GM19238 (cell line): ENCODE measurements around the gene ZMIZ1.
A peak's percentile ranks its signal among the peaks of the same experiment; 100 is the strongest.

Experiments used
- DNase-seq: peaks from one replicate; pipeline ENCODE4 v3.0.0; 2011; ENCODE audit warnings: low spot score; ENCODE audit not compliant: insufficient read length

Gene ZMIZ1

GRCh38 chr10:79137300-79137756 lies 68.6 kb downstream of the ZMIZ1 start:
- no peak for DNase-seq

DNA sequence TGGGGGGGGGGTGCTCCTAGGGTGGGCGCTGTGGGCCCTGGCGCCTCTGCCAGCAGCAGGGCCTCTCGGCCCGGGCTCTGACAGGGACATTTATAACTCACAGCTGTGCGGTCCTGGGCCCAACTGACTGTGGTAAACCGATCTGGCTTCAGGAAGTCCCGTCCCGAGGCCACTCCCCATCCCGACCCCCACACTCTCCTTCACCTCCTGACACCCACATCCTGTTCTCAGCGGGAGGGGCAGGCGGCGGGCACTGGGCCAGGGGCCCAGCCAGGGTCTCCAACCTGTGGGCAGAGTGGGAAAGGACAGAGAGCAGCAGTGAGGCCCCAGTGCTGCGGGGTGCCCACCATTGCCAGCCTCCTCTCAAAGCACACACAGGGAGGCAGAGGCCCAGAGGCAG lies 69.1 kb downstream of the ZMIZ1 start:
- DNase-seq, result peak; percentile 79

DNA sequence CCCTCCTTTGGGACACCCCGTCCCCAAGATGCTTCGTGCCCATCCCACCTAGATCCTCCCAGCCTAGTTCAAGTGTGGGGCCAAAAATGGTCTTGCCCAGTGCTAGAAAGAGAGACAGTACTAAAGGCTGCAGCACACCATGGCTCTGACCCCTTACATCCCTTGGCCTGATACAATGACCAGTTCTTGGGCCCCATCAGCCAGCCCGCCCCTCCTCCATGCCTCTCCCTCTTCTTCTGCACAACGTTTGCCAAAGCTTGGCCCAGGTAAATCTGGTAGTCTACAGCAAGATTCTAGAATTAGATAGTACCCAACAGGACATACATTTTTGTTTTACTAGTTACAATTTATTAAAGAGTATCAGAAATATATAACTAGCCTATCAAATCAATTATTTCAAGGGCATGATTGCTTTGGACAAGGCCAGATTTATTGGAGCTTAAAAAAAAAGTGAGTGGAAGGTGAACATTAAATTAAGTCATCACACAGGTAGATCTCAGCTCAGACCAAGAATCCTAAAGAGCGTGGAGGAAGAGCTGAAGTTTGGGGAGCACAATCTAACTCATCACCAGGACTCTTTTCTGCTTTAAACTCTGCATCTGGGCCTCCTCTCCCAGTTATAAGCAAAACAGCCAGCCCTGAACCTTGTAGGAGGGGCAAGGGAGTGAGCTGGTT lies 69.8 kb downstream of the ZMIZ1 start:
- DNase-seq, result no peak

- DNase-seq, result no peak
Measured at GRCh38 chr10:79139124-79139835, 70.5 kb downstream of the ZMIZ1 start.

- no peak for DNase-seq
Measured at GRCh38 chr10:79140085-79140793, 71.5 kb downstream of the ZMIZ1 start.

- no peak for DNase-seq
Measured at GRCh38 chr10:79140855-79141254, 72.1 kb downstream of the ZMIZ1 start.

DNA sequence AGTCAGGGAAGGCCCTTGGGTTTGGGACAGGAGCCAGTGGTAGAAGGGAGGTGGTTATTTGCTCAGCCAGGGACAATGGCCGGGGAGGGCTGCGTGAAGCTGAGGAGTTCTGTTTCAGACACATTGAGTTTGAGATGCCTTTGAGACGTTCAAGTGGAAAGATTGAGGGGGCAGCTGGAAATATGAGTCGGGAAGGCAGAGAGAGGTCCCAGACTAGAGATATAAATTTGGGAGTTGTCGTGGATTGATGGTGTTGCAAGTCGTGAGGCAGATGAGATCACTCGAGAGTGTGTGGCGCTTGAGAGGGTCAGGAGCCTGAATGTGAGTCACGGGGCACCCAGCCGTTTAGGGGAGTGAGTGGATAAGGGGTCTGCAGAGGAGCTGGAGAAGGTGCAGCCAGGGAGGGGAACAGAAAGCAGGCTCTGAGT lies 73.3 kb downstream of the ZMIZ1 start:
- DNase-seq, result no peak

- no peak for DNase-seq
Measured at GRCh38 chr10:79142522-79143309, 74.0 kb downstream of the ZMIZ1 start.

GRCh38 chr10:79143879-79144278 lies 75.1 kb downstream of the ZMIZ1 start:
- DNase-seq, result no peak

DNA sequence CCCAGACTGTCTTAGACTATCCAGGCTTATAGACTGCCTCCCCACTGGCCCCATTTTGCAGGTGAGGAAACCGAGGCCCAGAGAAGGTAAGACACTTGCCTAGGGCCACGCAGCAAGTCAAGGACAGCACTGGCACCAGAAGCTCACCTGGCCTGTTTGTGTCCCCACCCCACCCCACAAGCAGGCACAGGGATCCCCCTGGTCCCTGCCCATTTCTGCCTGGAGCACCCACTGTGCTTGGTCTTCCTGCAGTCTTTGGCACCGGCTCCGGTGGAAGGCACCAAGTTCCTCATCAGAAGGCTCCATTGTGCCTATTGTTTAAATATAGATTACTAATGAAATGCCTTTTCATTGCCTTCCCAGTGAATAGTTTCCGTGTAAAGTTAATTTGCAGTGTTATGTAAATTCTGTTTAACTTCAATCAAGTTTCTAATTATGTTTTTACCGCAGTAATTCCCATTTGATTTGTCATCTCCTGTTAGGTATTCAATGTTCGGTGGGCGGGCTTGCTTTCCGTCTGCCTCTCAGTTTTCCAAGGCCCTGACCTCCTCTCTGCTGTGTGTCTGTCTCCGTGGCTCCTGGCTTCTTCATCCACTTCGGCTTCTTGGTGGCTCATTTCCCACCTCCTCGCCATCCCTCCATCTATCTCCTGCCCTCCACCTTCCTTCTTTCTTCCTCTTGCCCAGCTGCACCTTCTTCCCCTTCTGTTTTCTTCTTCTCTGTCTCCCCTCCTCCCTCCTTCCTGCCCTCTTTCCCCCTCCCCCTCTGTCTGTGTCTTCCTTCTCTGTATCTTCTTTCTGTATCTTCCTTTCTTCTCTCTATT lies 75.8 kb downstream of the ZMIZ1 start:
- no peak for DNase-seq

GRCh38 chr10:79145174-79145483 lies 76.4 kb downstream of the ZMIZ1 start:
- no peak for DNase-seq

GRCh38 chr10:79145517-79146470 lies 77.0 kb downstream of the ZMIZ1 start:
- no peak for DNase-seq

GRCh38 chr10:79146611-79147130 lies 77.9 kb downstream of the ZMIZ1 start:
- DNase-seq, result no peak

- no peak for DNase-seq
Measured at GRCh38 chr10:79147306-79147705, 78.5 kb downstream of the ZMIZ1 start.

DNA sequence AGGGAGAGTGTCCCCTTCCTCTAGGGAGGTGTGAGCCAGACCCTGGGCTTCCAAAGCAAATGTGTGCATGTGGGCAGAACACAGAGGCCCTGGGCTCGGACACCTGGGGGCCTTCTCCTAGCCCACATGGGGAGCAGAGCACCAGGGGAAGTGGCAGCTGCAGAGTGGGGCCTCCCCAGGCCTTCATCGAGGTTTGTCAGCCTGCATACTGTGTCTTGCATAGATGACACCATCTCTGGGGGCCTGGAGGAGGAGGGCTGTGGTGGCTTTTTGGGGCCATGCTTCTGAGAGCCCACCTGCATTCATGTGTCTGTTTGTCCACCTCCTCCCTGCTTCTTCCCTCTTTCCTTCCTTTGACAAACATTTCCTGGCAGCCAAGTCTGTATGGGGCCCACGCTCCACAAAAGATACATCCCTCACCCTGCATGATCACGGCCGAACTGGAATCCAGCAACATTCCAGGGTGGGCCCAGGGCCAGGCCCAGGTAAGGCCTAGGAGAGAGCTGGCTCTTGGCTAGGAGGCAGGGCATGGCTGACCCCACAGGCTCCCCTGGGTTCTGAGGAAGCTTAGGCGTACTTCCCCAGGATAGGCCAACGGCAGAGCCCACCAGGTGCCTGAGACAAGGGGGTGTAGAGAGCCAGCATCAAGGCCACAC lies 79.2 kb downstream of the ZMIZ1 start:
- no peak for DNase-seq

- DNase-seq, result no peak
Measured at GRCh38 chr10:79148452-79149344, 79.9 kb downstream of the ZMIZ1 start.

- no peak for DNase-seq
Measured at GRCh38 chr10:79149345-79149661, 80.5 kb downstream of the ZMIZ1 start.
